Glomerular endothelial cell (primary cell): ENCODE results near the gene ADAMTS6. TPM values are rescaled to one million over a fixed set of nuclear protein-coding genes. Genes with fewer than 3 reads are reported as not detected.
A peak's percentile ranks its signal among the peaks of the same experiment; 100 is the strongest.

Experiments
- DNase-seq: peaks from one replicate; pipeline ENCODE4 v3.0.0-alpha.2; 2011; ENCODE audit warnings: low read depth, low spot score; ENCODE audit errors: extremely low read depth
- total RNA-seq: library from RNA; depleted of rRNA; stranded (reverse); fragments of >200 nt; gene quantifications from 2 replicates; pipeline ENCODE4 v1.2.3, GENCODE V29; 2015

ADAMTS6 gene
- total RNA-seq, 1 donor from 2014 or later: 27.2 TPM

DNA sequence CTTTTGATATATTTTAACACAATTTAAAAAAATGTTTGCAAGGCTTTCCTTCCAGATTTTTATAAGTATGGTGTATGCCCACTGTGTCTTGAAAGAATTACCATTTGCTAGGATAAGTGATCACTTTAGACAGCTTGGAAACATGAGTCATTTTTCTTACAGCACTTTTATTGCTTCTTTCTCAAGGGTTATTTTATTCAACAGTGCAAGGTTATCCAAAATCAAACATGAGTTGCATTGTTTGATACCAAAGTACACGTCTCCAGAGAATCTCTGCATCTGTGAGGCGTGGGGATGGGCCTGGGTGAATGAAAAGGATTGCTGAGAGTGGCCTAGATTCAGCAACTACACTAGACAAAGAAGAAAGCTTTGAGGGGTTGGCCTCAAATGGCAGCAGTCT, 329.6 kb downstream of the ADAMTS6 start:
- no peak for DNase-seq

- no peak for DNase-seq
Measured at GRCh38 chr5:65151614-65152013, 330.1 kb downstream of the ADAMTS6 start.

- no peak for DNase-seq
Measured at GRCh38 chr5:65150599-65151304, 331.0 kb downstream of the ADAMTS6 start.

DNA sequence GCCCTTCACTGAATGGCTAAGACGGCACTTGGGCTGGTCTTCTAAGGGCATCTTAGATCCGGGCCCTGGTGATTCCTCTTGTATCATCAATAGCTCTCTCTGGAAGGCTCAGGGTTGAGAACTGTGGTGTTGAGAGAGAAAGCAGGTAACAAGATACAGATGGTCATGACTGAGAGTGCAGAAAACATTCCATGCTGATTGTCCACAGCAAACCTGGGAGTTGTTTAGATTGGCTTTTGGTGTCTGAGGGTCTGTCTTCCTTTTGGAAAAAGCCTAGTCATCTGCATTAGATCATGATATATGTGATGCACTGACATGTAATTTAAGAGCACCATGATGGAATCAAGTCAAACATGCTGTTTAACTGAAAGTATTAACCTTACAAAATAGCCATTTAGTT, 331.9 kb downstream of the ADAMTS6 start:
- DNase-seq: no peak

DNA sequence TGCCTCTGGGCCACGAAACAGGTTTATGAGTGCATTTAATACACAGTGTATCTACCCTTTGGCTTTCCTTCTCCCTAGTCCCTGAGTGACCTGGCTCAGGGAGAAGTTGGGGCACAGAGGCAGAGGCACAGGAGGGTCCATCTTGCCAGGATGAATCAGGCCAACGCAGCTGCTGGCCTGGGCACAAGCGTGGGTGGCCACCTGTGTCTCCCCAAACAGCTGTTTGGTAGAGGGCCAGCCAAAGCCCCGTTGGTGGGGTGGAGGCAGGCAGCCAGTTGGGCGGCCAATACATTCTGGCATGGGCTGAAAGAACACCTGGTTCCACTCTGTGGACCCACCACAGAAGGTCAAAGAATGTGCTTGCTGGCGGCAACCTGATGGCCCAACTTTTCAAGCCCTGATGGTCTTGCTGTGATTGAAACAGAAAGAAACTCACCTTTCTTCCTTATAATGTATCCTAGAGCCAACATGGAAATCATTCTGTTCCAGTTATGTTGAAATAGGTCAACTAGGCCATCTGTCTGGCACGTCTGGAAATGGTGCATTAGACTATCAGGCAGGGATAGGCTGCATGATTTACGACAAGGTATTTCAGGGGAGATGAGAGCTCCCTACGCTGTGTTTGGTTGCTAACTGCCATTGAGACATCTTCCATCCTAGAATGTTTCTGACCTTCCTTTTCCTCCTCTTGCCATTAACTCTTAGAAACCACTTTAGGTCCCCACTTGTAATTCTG, 337.4 kb downstream of the ADAMTS6 start:
- no peak for DNase-seq

GRCh38 chr5:65142511-65143011, 339.2 kb downstream of the ADAMTS6 start:
- DNase-seq: peak; percentile 37

DNA sequence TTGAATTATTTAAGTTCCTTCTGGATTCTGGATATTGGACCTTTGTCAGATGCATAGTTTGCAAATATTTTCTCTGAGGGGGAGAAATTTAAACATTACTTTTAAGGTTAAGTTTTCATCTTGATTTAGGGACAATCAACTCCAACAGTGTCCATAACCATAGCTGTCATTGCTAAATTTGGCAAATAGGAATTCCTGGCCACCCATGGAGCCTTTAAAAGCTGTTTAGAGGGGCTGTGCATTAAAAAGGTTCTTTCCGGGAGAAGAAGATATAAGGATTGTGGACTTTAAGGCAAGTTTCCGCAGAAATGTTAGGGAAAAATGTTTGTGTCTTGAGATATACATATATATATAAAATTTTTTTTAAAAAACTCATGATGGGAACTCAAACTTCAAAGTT, 339.7 kb downstream of the ADAMTS6 start:
- DNase-seq: no peak

- no peak for DNase-seq
Measured at GRCh38 chr5:65141493-65141892, 340.2 kb downstream of the ADAMTS6 start.

GRCh38 chr5:65137631-65138030, 344.1 kb downstream of the ADAMTS6 start:
- DNase-seq: peak; percentile 41

DNA sequence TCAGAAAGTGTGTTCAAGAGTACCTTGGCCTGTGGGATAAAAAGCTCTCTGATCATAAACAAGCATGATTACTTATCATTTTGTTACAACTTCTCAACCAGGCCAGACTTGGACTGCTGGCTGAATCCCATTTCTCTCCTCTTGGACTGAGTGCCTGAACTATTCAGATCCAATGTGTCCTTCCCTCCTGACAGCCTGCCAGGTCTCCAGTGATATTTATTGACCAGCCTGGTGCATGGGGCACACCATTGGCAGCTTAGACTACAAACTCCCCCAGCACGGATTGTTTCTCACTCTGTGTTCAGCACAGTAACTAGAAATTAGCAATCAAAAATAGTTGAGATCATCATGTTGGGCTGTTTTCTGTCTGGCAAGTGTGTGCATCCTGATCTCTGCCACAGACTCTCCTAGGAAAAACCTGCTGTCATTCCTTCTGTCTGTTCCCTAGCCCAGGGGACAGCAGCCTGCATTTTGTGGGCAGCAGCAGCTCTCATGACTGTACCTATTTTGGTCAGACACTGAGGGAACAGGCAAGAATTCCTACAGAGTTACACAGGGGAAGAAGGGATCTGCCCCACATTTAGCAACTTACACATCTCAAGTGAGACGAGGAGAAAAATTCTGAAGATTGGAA, 348.1 kb downstream of the ADAMTS6 start:
- no peak for DNase-seq

DNA sequence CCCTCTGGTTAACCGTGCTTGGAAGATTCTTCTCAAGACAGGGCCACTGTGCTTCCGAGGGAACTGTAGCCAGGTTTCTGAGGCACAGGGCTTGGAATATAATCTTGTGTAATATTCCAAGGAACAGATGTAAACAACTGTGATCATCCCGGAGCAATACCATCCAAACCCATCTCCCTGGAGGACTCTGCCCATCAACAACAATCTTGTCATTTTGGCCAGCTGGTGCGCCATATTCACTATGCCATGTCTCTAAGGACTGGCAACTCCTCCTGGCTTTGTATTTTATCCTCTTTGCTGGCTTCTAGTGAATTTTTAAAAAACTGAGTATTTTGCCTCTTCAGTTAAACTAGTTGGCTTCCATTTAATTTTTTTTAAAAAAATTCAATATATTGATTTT, 349.3 kb downstream of the ADAMTS6 start:
- DNase-seq: no peak

GRCh38 chr5:65128226-65128625, 353.5 kb downstream of the ADAMTS6 start:
- no peak for DNase-seq

GRCh38 chr5:65127161-65127901, 354.4 kb downstream of the ADAMTS6 start:
- no peak for DNase-seq

DNA sequence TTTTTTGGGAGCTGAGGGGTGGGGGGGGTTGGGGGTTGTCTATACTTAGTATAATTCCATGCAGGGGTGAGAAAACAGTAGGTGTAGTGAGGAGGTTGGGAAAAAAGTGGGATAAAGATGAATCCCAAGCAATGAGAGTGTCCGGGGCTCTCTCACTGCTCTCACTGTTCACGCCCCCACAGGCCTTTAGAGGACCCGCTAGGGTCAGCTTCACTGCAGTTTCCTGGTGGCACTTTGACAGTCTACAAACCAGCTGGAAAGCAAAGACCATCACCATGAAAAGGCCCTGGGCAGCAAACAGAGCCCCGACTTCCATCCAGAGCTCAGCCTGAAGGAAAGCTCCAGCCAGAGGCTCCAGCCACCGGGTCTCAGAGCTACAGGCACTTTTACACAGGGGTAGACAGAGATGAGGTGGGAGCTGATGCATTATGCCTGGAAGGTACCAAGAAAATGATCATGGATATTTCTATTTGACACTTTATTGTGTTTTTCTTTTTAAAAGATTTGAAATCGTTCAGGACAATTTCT, 355.1 kb downstream of the ADAMTS6 start:
- no peak for DNase-seq

GRCh38 chr5:65125591-65126541, 355.9 kb downstream of the ADAMTS6 start:
- no peak for DNase-seq

GRCh38 chr5:65121880-65122436, 359.8 kb downstream of the ADAMTS6 start:
- no peak for DNase-seq

GRCh38 chr5:65120371-65120967, 361.3 kb downstream of the ADAMTS6 start:
- DNase-seq: no peak

DNA sequence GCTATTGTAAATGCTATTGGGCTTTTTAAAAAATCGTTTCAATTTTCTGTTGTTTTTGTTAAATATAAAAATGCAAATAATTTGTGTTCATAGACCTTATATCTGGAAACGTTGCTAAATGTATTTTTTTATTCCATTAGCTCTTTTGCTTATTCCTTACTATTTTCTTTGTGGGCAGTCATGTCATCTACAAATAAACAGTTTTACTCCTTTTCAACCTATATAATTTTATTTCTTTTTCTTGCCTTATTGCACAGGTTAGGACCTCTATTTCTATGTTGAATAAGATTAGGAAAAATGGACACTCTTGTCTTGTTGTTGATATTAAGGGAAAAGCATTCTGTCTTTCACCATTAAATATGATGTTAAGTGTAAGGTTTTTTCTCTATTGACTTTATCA, 364.2 kb downstream of the ADAMTS6 start:
- DNase-seq: no peak

GRCh38 chr5:65113771-65114170, 367.9 kb downstream of the ADAMTS6 start:
- no peak for DNase-seq
